Smooth muscle cell (in vitro differentiated cells): ENCODE measurements around the gene DNAJB11. TPM values are rescaled to one million over a fixed set of nuclear protein-coding genes. Genes with fewer than 3 reads are reported as not detected.
A peak's percentile ranks its signal among the peaks of the same experiment; 100 is the strongest.

Source experiments
- DNase-seq: peaks from one replicate; lab custom pipeline; 2025; ENCODE audit not compliant: unreplicated experiment; lab: John Stamatoyannopoulos, UW
- H2AFZ ChIP-seq: fragments of 200-600 bp; sonication (generic); 2 replicates; pipeline ENCODE4 v1.6.0; 2016; ENCODE audit warnings: antibody characterized with exemption, low read depth, mild to moderate bottlenecking
- H3F3A ChIP-seq: fragments of 200-600 bp; sonication (generic); 2 replicates; pipeline ENCODE4 v1.6.0; 2017; ENCODE audit warnings: antibody characterized with exemption, low read depth
- H3K27ac ChIP-seq: fragments of 200-600 bp; sonication (generic); 2 replicates; pipeline ENCODE4 v1.5.1; 2016; ENCODE audit warnings: low read depth, mild to moderate bottlenecking
- H3K27me3 ChIP-seq: fragments of 200-600 bp; sonication (generic); 2 replicates; pipeline ENCODE4 v1.6.1; 2016; ENCODE audit warnings: low read depth, mild to moderate bottlenecking
- H3K36me3 ChIP-seq: fragments of 200-600 bp; sonication (generic); 2 replicates; pipeline ENCODE4 v1.5.1; 2016; ENCODE audit warnings: low read depth
- H3K4me1 ChIP-seq: fragments of 200-600 bp; sonication (generic); 2 replicates; pipeline ENCODE4 v1.5.1; 2016; ENCODE audit warnings: low read depth
- H3K4me2 ChIP-seq: fragments of 200-600 bp; sonication (generic); 2 replicates; pipeline ENCODE4 v1.6.0; 2016; ENCODE audit warnings: mild to moderate bottlenecking
- H3K4me3 ChIP-seq: fragments of 200-600 bp; sonication (generic); 2 replicates; pipeline ENCODE4 v1.5.1; 2016; ENCODE audit warnings: mild to moderate bottlenecking
- H3K79me2 ChIP-seq: fragments of 200-600 bp; sonication (generic); 2 replicates; pipeline ENCODE4 v1.6.0; 2016; ENCODE audit warnings: low read depth, mild to moderate bottlenecking
- H3K9ac ChIP-seq: fragments of 200-600 bp; sonication (generic); 2 replicates; pipeline ENCODE4 v1.6.0; 2016; ENCODE audit warnings: low read depth
- H3K9me3 ChIP-seq: fragments of 200-600 bp; sonication (generic); replicated peaks from 2 replicates; pipeline ENCODE4 v1.5.1; 2016; ENCODE audit warnings: low read depth
- H4K20me1 ChIP-seq: fragments of 200-600 bp; sonication (generic); 2 replicates; pipeline ENCODE4 v1.6.0; 2016; ENCODE audit warnings: low read depth
- WGBS: methylation state at CpG from one replicate; pipeline ENCODE4 v1.1.7; 2016; ENCODE audit warnings: low lambda C conversion rate; 5-methylcytosine and 5-hydroxymethylcytosine counted together
- polyA plus RNA-seq: library from polyadenylated mRNA; unstranded; fragments of >200 nt; fragmentation: Nextera tagmentation; extraction: Ambion mirVana; gene quantifications from 2 replicates; pipeline ENCODE4 v1.2.1, GENCODE V29; 2016
- total RNA-seq: library from RNA; depleted of rRNA; stranded (reverse); fragments of >200 nt; gene quantifications from 2 replicates; pipeline ENCODE4 v1.2.3, GENCODE V29; 2014
- TF ChIP-seq, protein P1 (sequence below): fragments of 200-600 bp; sonication (generic); IDR thresholded peaks from 2 replicates; pipeline ENCODE4 v1.5.1; 2017; ENCODE audit warnings: borderline replicate concordance, mild to moderate bottlenecking, antibody characterized with exemption; ENCODE audit not compliant: insufficient read depth, poor library complexity, severe bottlenecking

DNAJB11 gene
- total and polyA plus RNA-seq, 2 experiments from 2014 or later = 103 to 136 TPM

DNA sequence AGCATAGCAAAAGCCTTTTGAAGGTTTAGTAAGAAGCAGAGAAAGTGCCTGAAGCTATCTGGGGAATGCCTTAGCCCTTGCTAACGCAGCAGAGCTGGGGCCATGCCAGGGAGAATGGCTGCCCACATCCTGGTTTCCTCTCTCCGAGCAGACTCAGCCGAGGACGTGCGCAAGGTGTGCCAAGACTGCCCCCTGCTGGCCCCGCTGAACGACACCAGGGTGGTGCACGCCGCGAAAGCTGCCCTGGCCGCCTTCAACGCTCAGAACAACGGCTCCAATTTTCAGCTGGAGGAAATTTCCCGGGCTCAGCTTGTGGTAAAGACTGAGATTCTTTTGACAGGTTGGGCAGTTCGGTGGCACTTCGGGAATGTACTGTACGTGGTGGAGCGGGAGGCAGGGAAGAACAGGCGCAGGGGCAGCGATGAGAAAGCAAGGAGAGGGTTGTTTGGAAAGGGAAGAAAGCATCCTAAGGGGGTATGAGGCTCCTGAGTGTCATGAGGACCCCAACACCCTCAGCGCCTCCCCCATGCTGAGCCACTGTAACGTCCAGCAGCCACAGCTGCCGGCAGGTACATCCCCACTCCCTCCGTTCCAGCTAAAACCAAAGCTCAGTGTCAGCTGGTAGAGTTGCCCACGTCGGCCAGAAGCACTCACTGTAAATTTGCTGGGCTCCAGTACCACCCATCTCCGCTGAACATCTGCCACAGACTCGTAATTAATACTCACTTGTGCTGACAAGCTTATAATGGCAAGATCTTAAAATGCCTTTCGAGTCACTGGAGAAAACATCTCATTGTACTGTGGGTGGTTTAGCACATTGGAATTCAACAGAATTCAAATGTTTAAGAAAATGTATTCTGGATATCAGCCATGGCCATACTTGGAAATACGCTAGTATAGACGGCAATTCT is 46.8 kb downstream of the DNAJB11 start:
- H3K9me3 ChIP-seq = no peaks in the 10 kb centered on the region
- H3F3A ChIP-seq = no peaks in the 10 kb centered on the region
- peak overlapping the region; percentile 2 for H2AFZ ChIP-seq
- TF ChIP-seq, protein P1, sequence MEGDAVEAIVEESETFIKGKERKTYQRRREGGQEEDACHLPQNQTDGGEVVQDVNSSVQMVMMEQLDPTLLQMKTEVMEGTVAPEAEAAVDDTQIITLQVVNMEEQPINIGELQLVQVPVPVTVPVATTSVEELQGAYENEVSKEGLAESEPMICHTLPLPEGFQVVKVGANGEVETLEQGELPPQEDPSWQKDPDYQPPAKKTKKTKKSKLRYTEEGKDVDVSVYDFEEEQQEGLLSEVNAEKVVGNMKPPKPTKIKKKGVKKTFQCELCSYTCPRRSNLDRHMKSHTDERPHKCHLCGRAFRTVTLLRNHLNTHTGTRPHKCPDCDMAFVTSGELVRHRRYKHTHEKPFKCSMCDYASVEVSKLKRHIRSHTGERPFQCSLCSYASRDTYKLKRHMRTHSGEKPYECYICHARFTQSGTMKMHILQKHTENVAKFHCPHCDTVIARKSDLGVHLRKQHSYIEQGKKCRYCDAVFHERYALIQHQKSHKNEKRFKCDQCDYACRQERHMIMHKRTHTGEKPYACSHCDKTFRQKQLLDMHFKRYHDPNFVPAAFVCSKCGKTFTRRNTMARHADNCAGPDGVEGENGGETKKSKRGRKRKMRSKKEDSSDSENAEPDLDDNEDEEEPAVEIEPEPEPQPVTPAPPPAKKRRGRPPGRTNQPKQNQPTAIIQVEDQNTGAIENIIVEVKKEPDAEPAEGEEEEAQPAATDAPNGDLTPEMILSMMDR = peak; percentile 93
- H3K36me3 ChIP-seq = no peaks in the 10 kb centered on the region
- peaks cover 8% of the 10 kb centered on the region for H3K27me3 ChIP-seq
- 31% methylated on average over 31 of the region's 31 CpGs for WGBS
- H3K4me1 ChIP-seq = no peaks in the 10 kb centered on the region
- no peak overlapping the region for H3K27ac ChIP-seq
- H3K4me2 ChIP-seq = peak overlapping the region; percentile 56
- H3K4me3 ChIP-seq = no peak overlapping the region
- H3K9ac ChIP-seq = no peak overlapping the region
- H3K79me2 ChIP-seq = no peaks in the 10 kb centered on the region
- peak; percentile 48 for DNase-seq
- H4K20me1 ChIP-seq = no peaks in the 10 kb centered on the region

DNA sequence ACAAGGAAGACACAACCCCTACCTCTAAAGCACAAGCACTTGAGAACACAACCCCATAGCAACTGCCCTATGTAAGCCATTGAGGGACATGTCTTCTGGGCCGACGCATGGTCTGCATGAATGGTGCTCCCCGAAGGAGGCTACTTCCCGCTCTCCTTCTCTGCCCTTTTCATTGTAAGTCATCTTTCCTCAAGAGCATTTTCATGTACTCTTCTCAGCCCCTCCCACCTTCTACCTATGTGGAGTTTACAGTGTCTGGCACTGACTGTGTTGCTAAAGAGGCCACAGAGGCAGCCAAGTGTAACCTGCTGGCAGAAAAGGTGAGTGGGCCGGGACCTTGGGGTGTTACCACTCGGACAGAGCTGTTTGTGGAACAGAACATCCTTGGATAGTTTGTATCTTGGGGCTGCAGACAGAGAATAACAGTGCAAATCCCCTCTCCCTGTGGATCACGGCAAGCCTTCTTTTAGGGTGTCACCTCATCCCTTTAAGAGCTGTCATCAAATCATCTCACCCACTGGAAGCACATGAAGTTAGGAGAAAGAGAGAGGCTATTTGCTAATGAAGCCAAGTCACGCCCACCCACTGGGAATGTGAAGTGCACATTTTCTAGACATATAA is 47.9 kb downstream of the DNAJB11 start:
- DNase-seq = no peak
- WGBS = 95% methylated on average over 8 of the region's 8 CpGs
- Histone ChIP-seq H3K36me3 (no peaks in the 10 kb centered on the region), H3K9me3 (no peaks in the 10 kb centered on the region), H3K4me2 (no peak overlapping the region), H3K9ac (no peak overlapping the region), H3K27me3 (peaks cover 9% of the 10 kb centered on the region), H3F3A (no peaks in the 10 kb centered on the region), H3K4me1 (no peaks in the 10 kb centered on the region), H4K20me1 (no peaks in the 10 kb centered on the region), H3K79me2 (no peaks in the 10 kb centered on the region), H3K27ac (no peak overlapping the region), H3K4me3 (no peak overlapping the region), H2AFZ (no peak overlapping the region)
- TF ChIP-seq, protein P1 = no peak

DNA sequence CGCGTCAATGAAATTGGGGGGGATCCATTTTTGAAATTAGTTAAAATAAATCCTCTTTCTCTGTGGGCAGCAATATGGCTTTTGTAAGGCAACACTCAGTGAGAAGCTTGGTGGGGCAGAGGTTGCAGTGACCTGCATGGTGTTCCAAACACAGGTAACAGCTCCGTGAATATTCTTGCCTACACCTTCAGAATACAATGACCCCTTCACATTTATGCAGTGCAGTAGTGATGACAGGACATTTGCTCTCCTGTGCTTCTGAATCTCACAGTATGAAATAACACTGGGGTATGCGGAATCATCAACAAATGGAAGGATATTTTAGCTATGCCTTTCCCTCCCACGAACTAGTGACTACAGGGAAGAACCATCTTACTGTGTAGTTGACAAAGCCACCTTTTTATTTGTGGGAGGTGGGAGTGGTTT is 49.3 kb downstream of the DNAJB11 start:
- Histone ChIP-seq H3K9ac (no peak overlapping the region), H4K20me1 (no peaks in the 10 kb centered on the region), H2AFZ (no peak overlapping the region), H3K9me3 (no peaks in the 10 kb centered on the region), H3K79me2 (no peaks in the 10 kb centered on the region), H3K27me3 (peaks cover 6% of the 10 kb centered on the region), H3K4me2 (no peak overlapping the region), H3K4me1 (no peaks in the 10 kb centered on the region), H3F3A (no peaks in the 10 kb centered on the region), H3K4me3 (no peak overlapping the region), H3K27ac (no peak overlapping the region), H3K36me3 (no peaks in the 10 kb centered on the region)
- TF ChIP-seq, protein P1 = no peak
- 93% methylated on average over 5 of the region's 5 CpGs for WGBS
- no peak for DNase-seq
